ENCODE data around the gene ASMT.
A peak's percentile ranks its signal among the peaks of the same experiment; 100 is the strongest.
"Not testable (repeated sequence)": the region's sequence is repeated elsewhere in the genome, so short reads cannot be mapped to it uniquely, and the experiment has no call there.

The ASMT gene

GRCh38 chrX:1598021-1598875, 16.6 kb upstream of the ASMT start:
- no peak for DNase-seq

DNA sequence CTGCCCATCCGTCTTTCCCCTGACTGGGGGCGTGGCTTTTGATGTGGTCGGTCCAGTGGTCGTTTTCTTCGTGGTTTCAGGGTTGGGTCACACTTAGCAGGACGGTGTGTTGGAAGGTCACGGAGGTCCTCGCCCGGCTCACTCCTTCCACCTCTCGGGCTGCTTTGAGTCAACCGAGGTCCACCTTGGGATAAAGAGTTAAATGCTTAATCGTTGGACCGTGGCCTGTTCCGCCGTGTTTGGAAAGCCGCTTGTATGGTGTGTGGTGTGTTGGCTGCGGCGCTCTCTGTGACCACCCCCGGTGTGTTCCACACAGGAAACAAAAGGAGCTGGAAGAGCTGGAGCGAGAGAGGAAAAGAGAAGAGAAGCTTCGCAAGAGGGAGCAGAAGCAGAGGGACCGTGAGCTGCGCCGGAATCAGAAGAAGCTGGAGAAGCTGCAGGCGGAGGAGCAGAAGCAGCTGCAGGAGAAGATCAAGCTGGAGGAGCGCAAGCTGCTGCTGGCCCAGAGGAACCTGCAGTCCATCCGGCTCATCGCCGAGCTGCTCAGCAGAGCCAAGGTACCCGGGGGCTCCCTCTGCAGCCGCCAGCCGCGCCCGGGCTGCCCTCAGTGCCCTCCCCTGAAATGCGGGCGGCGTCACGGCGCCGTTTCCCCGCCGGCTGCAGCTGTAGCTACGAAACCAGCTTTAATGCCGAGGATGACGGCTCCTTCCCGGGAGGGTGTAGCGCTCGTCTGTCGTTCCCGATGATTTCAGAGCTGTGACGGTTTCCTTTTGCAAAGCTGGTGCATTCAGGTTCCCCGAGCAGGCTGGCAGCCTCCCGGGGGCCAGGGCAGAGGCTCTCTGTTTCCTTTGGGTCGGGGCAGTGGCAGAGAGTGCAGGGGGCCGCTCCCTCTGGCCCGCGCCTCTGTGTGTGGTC, 15.7 kb upstream of the ASMT start:
- DNase-seq = no peak

- no peak for DNase-seq
Observed at GRCh38 chrX:1599791-1600405, 15.0 kb upstream of the ASMT start.

DNA sequence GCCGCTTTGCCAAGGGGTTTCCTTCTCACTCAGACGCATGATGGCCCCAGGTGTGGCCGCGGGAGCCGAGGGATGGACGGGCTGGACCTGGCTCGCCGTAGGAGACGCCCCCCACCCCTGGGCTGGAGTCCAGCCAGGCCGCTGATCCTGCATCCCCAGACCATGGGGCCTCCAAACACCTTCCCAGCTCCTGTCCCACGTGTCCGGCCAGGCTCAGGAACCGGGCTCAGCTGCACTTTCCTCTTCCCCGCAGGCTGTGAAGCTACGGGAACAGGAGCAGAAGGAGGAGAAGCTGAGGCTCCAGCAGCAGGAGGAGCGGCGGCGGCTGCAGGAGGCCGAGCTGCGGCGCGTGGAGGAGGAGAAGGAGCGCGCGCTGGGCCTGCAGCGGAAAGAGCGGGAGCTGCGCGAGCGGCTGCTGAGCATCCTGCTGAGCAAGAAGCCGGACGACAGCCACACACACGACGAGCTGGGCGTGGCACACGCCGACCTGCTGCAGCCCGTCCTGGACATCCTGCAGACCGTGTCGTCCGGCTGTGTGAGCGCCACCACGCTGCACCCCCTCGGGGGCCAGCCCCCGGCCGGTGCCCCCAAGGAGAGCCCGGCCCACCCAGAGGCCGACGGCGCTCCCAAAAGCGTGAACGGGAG, 14.3 kb upstream of the ASMT start:
- DNase-seq = no peak

GRCh38 chrX:1601051-1601767, 13.7 kb upstream of the ASMT start:
- no peak for DNase-seq

DNA sequence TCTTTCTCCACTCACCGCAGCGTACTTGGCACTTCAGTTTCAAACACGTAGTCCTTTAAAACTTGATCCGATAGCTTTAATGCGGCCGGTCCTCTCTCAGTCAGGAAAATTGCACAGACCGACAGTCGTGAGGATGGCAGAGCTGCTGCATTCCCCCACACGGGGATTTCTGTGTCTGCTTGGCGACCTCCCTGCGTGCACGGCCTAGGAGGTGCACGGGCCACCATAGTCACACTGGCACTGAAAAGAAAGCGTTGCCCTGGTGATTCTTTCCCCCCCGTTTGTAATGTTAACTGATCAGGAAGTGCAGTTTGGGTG, 13.1 kb upstream of the ASMT start:
- no peak for DNase-seq

- no peak for DNase-seq
Observed at GRCh38 chrX:1602299-1602698, 12.6 kb upstream of the ASMT start.

DNA sequence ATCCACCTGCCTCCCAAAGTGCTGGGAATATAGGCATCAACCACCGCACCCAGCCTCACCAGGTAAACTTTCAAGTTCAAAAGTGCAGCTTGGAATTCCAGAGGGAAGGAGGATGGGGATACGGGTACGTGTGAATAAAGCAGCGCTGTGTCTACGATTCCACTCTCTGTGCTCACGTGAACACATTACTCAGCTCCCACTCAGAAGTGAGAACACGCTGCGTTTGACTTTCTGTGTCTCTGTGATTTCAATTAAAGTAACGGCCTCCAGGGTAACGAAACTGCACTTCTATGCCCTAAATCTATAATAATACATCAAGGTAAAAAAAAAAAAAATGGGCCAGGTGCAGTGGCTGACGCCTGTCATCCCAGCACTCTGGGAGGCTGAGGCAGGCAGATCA, 8.4 kb upstream of the ASMT start:
- DNase-seq = no peak

GRCh38 chrX:1609311-1609710, 5.5 kb upstream of the ASMT start:
- DNase-seq = no peak

DNA sequence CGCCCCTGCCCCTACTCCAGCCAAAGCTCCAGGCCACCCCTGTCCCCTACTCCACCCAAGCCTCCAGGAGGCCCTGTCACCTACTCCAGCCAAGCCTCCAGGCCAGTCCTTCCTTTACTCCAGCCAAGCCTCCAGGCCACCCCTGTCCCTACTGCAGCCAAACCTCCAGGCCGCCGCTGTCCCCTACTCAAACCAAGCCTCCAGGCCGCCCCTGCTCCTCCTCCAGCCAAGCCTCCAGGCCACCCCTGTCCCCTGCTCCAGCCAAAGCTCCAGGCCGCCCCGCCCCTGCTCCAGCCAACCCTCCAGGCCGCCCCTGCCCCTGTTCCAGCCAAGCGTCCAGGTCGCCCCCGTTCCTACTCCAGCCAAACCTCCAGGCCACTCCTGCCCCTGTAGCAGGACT, 5.1 kb upstream of the ASMT start:
- no peak for DNase-seq

DNA sequence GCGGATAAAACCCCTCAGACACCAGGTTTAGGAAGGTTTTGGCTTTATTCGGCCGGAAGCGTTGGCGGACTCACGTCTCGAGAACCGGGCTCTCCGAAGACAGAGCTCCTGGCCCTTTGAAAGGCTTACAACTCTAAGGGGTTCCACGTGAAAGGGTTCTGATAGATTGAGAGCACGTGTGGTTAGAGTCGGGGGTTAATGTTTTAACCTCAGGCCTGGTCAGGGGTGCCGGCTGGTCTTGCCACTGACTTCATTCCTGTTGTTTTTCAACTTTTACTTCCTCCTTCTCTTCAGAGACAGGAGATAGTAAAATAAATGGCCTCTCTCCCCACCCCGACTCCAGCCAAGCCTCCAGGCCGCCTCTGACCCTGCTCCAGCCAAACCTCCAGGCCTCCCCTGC, 4.7 kb upstream of the ASMT start:
- DNase-seq = no peak

DNA sequence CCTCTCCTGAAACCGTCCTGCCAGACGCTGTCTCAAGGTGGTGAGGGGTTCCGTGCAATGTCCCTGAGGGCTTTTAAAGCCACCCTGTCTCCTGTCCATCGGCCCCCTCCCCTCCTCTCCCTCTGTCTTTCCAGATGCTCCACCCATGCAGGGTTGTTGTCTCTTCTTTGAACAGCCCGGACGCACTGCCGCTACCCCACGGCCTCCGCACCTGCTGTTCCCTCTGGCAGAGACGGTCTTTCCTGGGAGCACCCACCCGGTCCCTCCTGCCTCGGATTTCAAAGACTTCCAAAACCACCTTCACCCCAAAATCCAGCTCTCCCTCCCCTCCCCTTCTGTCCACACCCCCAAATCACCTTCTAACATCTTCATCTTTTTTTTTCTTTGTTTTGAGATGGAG, 4.1 kb upstream of the ASMT start:
- no peak for DNase-seq

GRCh38 chrX:1612641-1613286, 2.1 kb upstream of the ASMT start:
- DNase-seq = no peak

GRCh38 chrX:1618689-1619088, 3.8 kb downstream of the ASMT start:
- no peak for DNase-seq

DNA sequence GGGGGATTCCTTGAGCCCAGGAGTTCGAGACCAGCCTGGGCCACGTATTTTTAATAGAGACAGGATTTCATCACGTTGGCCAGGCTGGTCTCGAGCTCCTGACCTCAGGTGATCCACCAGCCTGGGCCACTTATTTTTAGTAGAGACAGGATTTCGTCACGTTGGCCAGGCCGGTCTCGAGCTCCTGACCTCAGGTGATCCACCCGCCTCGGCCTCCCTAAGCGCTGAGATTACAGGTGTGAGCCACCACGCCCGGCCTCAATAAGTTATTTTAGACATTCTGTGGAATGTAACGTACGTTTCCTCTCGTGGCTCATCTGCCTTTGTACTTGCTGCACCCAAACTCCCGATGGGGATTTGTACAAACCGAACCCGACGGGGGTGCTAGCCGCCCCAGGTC, 8.8 kb downstream of the ASMT start:
- no peak for DNase-seq

DNA sequence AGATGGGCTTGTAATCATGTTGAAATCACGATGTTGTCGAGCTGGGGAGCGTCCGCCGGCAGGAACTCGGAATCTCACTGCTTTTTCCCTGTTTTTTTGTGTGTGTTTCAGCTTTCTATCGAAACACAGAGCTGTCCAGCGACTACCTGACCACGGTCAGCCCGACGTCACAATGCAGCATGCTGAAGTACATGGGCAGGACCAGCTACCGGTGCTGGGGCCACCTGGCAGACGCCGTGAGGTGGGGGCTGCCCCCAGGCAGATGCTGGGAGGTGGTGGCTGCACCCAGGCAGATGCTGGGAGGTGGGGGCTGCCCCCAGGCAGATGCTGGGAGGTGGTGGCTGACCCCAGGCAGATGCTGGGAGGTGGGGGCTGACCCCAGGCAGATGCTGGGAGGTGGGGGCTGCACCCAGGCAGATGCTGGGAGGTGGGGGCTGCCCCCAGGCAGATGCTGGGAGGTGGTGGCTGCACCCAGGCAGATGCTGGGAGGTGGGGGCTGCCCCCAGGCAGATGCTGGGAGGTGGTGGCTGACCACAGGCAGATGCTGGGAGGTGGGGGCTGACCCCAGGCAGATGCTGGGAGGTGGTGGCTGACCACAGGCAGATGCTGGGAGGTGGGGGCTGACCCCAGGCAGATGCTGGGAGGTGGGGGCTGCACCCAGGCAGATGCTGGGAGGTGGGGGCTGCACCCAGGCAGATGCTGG, 9.4 kb downstream of the ASMT start:
- DNase-seq = not testable (repeated sequence)

DNA sequence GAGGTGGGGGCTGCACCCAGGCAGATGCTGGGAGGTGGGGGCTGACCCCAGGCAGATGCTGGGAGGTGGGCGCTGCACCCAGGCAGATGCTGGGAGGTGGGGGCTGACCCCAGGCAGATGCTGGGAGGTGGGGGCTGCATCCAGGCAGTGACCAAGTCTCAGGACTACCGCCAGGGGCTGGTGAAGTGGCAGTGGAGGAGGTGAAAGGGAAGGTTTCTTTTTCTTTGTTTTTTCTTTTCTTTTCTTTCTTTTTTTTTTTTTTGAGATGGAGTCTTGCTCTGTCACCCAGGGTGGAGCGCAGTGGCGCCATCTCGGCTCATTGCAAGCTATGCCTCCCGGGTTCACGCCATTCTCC, 10.0 kb downstream of the ASMT start:
- not testable (repeated sequence) for DNase-seq

DNA sequence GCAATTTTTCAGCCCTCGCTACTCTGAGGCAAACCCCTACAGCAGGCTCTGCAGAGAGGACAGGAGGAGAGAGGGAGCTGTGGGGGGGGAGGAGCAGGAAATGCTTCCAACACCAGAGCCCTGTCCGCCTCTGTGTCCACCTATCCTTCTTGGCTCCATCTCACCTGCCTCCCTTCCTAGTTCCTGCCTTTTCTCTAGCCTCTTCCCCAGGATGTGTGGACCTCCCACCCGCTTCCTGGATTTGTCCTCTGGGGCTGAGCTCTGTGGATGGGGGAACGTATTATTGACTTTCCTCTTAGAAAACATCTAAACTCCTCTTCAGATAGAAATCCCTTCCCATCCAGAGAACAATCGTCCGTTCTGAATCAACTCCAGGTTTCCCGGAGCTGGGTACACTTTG, 14.4 kb downstream of the ASMT start:
- no peak for DNase-seq

DNA sequence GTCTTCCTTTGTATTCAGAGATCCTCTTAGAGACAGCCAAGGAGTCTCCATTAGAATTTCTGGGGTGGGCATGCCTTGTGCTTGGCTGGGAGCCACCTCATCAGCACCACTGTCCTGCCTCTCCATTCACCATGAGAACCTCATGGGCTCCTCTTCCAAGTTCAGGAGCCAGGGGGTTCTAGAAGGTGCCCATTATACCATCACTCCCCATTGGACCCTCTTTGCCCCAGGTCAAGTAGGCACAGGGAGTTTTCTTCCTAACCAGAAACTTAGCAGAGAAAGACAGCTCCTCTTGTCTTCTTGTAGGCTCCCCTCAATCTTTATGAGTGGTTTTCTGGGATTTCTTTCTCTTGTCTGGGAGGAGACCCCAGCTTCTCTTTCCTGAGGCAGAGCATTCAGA, 31.1 kb downstream of the ASMT start:
- DNase-seq = no peak

- no peak for DNase-seq
Observed at GRCh38 chrX:1649621-1650020, 34.8 kb downstream of the ASMT start.

DNA sequence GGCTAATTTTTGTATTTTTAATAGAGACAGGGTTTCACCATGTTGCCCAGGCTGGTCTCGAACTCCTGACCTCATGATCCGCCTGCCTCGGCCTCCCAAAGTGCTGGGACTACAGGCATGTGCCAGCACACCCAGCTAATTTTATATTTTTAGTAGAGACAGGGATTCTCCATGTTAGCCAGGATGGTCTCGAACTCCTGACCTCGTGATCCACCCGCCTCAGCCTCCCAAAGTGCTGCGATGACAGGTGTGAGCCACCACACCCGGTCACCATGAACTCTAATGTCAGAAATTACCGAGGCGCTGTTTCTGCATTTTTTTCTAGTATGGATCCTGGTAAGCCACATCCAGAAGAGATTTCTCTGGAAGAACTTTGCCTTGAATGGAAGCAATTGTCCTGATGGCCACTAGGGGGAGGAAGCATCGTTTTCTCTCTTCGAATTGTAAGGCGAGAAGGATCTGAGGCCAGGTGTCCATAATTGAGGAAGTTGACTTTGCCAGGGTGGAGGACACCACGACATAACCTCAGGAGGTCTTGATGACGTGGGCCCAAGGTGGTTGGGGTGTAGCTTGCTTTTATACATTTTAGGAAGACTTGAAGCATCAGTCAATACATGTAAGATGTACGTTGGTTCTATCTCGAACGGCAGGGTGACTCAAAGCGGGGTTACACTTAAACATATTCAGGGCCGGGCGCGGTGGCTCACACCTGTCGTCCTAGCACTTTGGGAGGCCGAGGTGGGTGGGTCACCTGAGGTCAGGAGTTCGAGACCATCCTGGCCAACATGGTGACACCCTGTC, 37.4 kb downstream of the ASMT start:
- DNase-seq = peak; percentile 15

All from NCI-H2029 treated with DMSO at 0.1 percent for 48 hours (cell line).